CD4-positive, alpha-beta T cell treated with Interferon gamma for 1 hour (primary cell): ENCODE results near the gene RPS16.
A peak's percentile ranks its signal among the peaks of the same experiment; 100 is the strongest.

Experiments
- DNase-seq: peaks from one replicate; pipeline ENCODE4 v3.0.0-alpha.2; 2020

RPS16 gene

GRCh38 chr19:39448271-39448670 is 12.5 kb upstream of the RPS16 start:
- DNase-seq, result peak; percentile 25

GRCh38 chr19:39446365-39447084 is 10.8 kb upstream of the RPS16 start:
- no peak for DNase-seq

- peak; percentile 99 for DNase-seq
Measured at GRCh38 chr19:39445196-39446111, 9.7 kb upstream of the RPS16 start, which contains the start of gene SUPT5H. SUPT5H (plus strand) TSS chr19:39445582; CDS start chr19:39445891, 309 bp downstream.

- no peak for DNase-seq
Measured at GRCh38 chr19:39444598-39445195, 8.9 kb upstream of the RPS16 start.

GRCh38 chr19:39438270-39438934 is 2.7 kb upstream of the RPS16 start:
- DNase-seq, result no peak

- DNase-seq, result no peak
Measured at GRCh38 chr19:39436350-39436716, 584 bp upstream of the RPS16 start.

- no peak for DNase-seq
Measured at GRCh38 chr19:39434123-39435076, 1.3 kb downstream of the RPS16 start.

- no peak for DNase-seq
Measured at GRCh38 chr19:39433480-39434079, 2.2 kb downstream of the RPS16 start.

GRCh38 chr19:39432677-39433025 is 3.1 kb downstream of the RPS16 start:
- DNase-seq, result no peak

GRCh38 chr19:39430675-39431593 is 4.8 kb downstream of the RPS16 start:
- DNase-seq, result peak; percentile 89

GRCh38 chr19:39428283-39429112 is 7.3 kb downstream of the RPS16 start:
- no peak for DNase-seq

GRCh38 chr19:39427707-39428106 is 8.0 kb downstream of the RPS16 start:
- no peak for DNase-seq

GRCh38 chr19:39426170-39426569 is 9.6 kb downstream of the RPS16 start:
- no peak for DNase-seq

- DNase-seq, result no peak
Measured at GRCh38 chr19:39425744-39426143, 10.0 kb downstream of the RPS16 start.

GRCh38 chr19:39424934-39425333 is 10.8 kb downstream of the RPS16 start:
- DNase-seq, result no peak

- no peak for DNase-seq
Measured at GRCh38 chr19:39423258-39424086, 12.3 kb downstream of the RPS16 start.

GRCh38 chr19:39422020-39422419 is 13.7 kb downstream of the RPS16 start:
- no peak for DNase-seq

- no peak for DNase-seq
Measured at GRCh38 chr19:39420769-39421168, 15.0 kb downstream of the RPS16 start.
